GM12878 (cell line): Measurements from ENCODE around the gene USB1. TPM values are rescaled to one million over a fixed set of nuclear protein-coding genes. Genes with fewer than 3 reads are reported as not detected.

Experiments
- ATAC-seq: fragments of 200-7000 bp; cut with Tn5 transposase; 3 replicates; pipeline ENCODE4 v1.9.1; 2020; ENCODE audit warnings: mild to moderate bottlenecking, moderate library complexity
- BruUV-seq: library from RNA; stranded (reverse); fragments of 400-500 nt; replicated peaks from 2 replicates; lab custom pipeline; 2021; lab: Mats Ljungman, UMichigan
- CTCF ChIA-PET: fragments of 300-600 bp; sonication (Branson Sonifier 250); formaldehyde crosslinking; extraction: SDS; loops from one replicate; lab custom pipeline; 2021; ENCODE audit warnings: inconsistent platforms; lab: Yijun Ruan, JAX
- POLR2A ChIA-PET: fragments of 350-600 bp; formaldehyde crosslinking; extraction: SDS; loops from one replicate; lab custom pipeline; 2021; ENCODE audit warnings: inconsistent platforms; lab: Charles Lee
- RAD21 ChIA-PET: fragments of 300-600 bp; sonication (Branson Sonifier 250); formaldehyde crosslinking; loops from one replicate; lab custom pipeline; 2023; ENCODE audit warnings: antibody characterized with exemption; ENCODE audit not compliant: unreplicated experiment; lab: Charles Lee
- SMC1A ChIA-PET: fragments of 300-600 bp; sonication (Branson Sonifier 250); formaldehyde crosslinking; loops from one replicate; lab custom pipeline; 2023; ENCODE audit not compliant: unreplicated experiment, uncharacterized antibody; lab: Charles Lee
- DNase-seq: peaks from one replicate; pipeline ENCODE4 v3.0.0-alpha.2; 2011; ENCODE audit warnings: low read depth, low spot score
- FAIRE-seq: peaks from 3 replicates; lab custom pipeline; 2011; peaks lifted over from hg19 to GRCh38; lab: Jason Lieb, UNC
- H2AFZ ChIP-seq: 2 replicates; pipeline ENCODE4 v1.6.0; 2011; ENCODE audit warnings: low read depth, low read length, control low read depth; ENCODE audit not compliant: control insufficient read depth
- H3K27ac ChIP-seq: 2 replicates; pipeline ENCODE4 v1.5.1; 2011; ENCODE audit warnings: control low read depth; ENCODE audit not compliant: control insufficient read depth, insufficient read depth
- H3K27me3 ChIP-seq, 2 experiments: replicated peaks in 1 of 2; 2 replicates each; pipeline versions ENCODE4 v1.6.0 to v1.6.1; 2011; ENCODE audit warnings: low read length in 1 of 2; ENCODE audit not compliant: control insufficient read depth in 2 of 2, insufficient read depth in 2 of 2
- H3K36me3 ChIP-seq, 2 experiments: 2 replicates each; pipeline ENCODE4 v1.5.1; 2011; ENCODE audit warnings: low read length in 1 of 2; ENCODE audit not compliant: control insufficient read depth in 2 of 2, insufficient read depth in 2 of 2
- H3K4me1 ChIP-seq: 2 replicates; pipeline ENCODE4 v1.6.1; 2011; ENCODE audit warnings: mild to moderate bottlenecking, low read length, moderate library complexity, mixed read lengths; ENCODE audit not compliant: control insufficient read depth, insufficient read depth
- H3K4me2 ChIP-seq: 2 replicates; pipeline ENCODE4 v1.6.0; 2011; ENCODE audit warnings: control low read depth; ENCODE audit not compliant: control insufficient read depth, insufficient read depth
- H3K4me3 ChIP-seq: fragments of 200-600 bp; sonication (generic); 2 replicates; pipeline ENCODE4 v1.5.1; 2016
- H3K79me2 ChIP-seq: 2 replicates; pipeline ENCODE4 v1.6.0; 2011; ENCODE audit warnings: low read length; ENCODE audit not compliant: control insufficient read depth, insufficient read depth
- H3K9ac ChIP-seq: 2 replicates; pipeline ENCODE4 v1.8.0; 2011; ENCODE audit warnings: low read length, control low read depth, mixed read lengths; ENCODE audit not compliant: control insufficient read depth, insufficient read depth
- H3K9me3 ChIP-seq: replicated peaks from 3 replicates; pipeline ENCODE4 v1.5.1; 2011; ENCODE audit warnings: mild to moderate bottlenecking, low read length; ENCODE audit not compliant: control insufficient read depth, insufficient read depth
- H4K20me1 ChIP-seq: 2 replicates; pipeline ENCODE4 v1.6.0; 2011; ENCODE audit not compliant: control insufficient read depth, insufficient read depth
- CTCF ChIP-seq, 3 experiments: IDR thresholded peaks in 2 of 3; conservative IDR thresholded peaks in 1 of 3; 2 replicates each; pipeline ENCODE4 v1.5.1; 2011; ENCODE audit warnings: low read depth in 3 of 3, low read length in 3 of 3, mild to moderate bottlenecking in 3 of 3, control low read depth in 2 of 3, moderate library complexity in 2 of 3, inconsistent platforms in 1 of 3, mixed read lengths in 1 of 3; ENCODE audit not compliant: control insufficient read depth in 2 of 3, insufficient read depth in 1 of 3; ENCODE audit errors: extremely low read depth in 1 of 3
- SIX5 ChIP-seq: IDR thresholded peaks from 2 replicates; pipeline ENCODE4 v1.6.1; 2011; ENCODE audit warnings: mild to moderate bottlenecking, low read depth, low read length, moderate library complexity; ENCODE audit not compliant: severe bottlenecking
- SMARCA5 ChIP-seq: fragments of 450-650 bp; IDR thresholded peaks from 2 replicates; pipeline ENCODE4 v1.6.1; 2017; ENCODE audit warnings: mild to moderate bottlenecking
- SRF ChIP-seq, 2 experiments: IDR thresholded peaks; 2 replicates each; pipeline ENCODE4 v1.6.1; 2011; ENCODE audit warnings: low read depth in 2 of 2, low read length in 2 of 2, mild to moderate bottlenecking in 1 of 2, moderate library complexity in 1 of 2
- ZNF207 ChIP-seq: fragments of 450-650 bp; IDR thresholded peaks from 2 replicates; pipeline ENCODE4 v1.6.1; 2014; ENCODE audit warnings: antibody characterized with exemption, mild to moderate bottlenecking, borderline replicate concordance
- ZNF622 ChIP-seq: fragments of 450-650 bp; IDR thresholded peaks from 2 replicates; pipeline ENCODE4 v1.6.1; 2017; ENCODE audit warnings: mild to moderate bottlenecking, inconsistent platforms
- WGBS: methylation state at CpG from one replicate; pipeline ENCODE4 v1.1.6; 2016; ENCODE audit warnings: low lambda C conversion rate; ENCODE audit not compliant: insufficient replicate concordance, insufficient coverage; ENCODE audit errors: missing lambda C conversion rate; 5-methylcytosine and 5-hydroxymethylcytosine counted together
- in situ Hi-C: fragments of 300-500 bp; cut with MboI; formaldehyde crosslinking; loops from 9 replicates; pipeline ENCODE4 v1.14.3; 2018; ENCODE audit warnings: mixed read lengths
- intact Hi-C: fragments of 100-400 bp; cut with micrococcal nuclease; formaldehyde crosslinking; loops from one replicate; pipeline ENCODE4 v1.14.2; 2022; ENCODE audit not compliant: unreplicated experiment
- polyA plus RNA-seq, 11 experiments: library from polyadenylated mRNA; depleted of rRNA in 4 of 11; unstranded in 6 of 11; stranded (reverse) in 5 of 11; fragments of >200 nt; fragmentation: Nextera tagmentation in 4 of 11; fragmentation: Illumina TruSeq in 1 of 11; extraction: Ambion mirVana in 4 of 11; extraction: Trizol in 1 of 11; gene quantifications; 1 replicate in 1 of 11; 2 replicates in 10 of 11; pipeline versions ENCODE4 v1.2.1 to v1.2.3, GENCODE V29; 2011 to 2016; ENCODE audit warnings: inconsistent platforms in 2 of 11, missing spikeins in 2 of 11, low read depth in 1 of 11
- total RNA-seq, 4 experiments: library from RNA; depleted of rRNA in 3 of 4; stranded (reverse); fragments of >200 nt in 3 of 4; fragmentation: Illumina TruSeq in 1 of 4; extraction: Trizol in 1 of 4; gene quantifications; 2 replicates each; pipeline versions ENCODE4 v1.2.1 to v1.2.3, GENCODE V29; 2013 to 2021

Gene USB1
- total and polyA plus RNA-seq, 10 of the 15 experiments (the other 5 are each of a cell fraction or from before 2014, with no cell fraction given) = 7.9 to 72.2 (median 41.6) TPM

GRCh38 chr16:57964157-57964700, 37.0 kb upstream of the USB1 start:
- ATAC-seq = no peak
- in situ Hi-C loops = no loop called here
- Histone ChIP-seq H3K36me3 (no peaks in the 10 kb centered on the region), H3K79me2 (no peaks in the 10 kb centered on the region), H2AFZ (no peak overlapping the region), H3K4me2 (no peak overlapping the region), H3K4me1 (0 out of 2 replicates have a peak, but pooled peaks cover 2% of the 10 kb centered on the region), H3K4me3 (no peak overlapping the region), H3K9ac (no peak overlapping the region), H3K9me3 (no peaks in the 10 kb centered on the region), H3K27ac (no peak overlapping the region)
- FAIRE-seq = no peak
- intact Hi-C loops = no loop called here
- ChIA-PET POLR2A (no interaction called here), SMC1A (no interaction called here), RAD21 (no interaction called here), CTCF (no interaction called here)
- BruUV-seq = no TSS peak
- WGBS = 29% methylated on average over 9 of the region's 10 CpGs
- TF ChIP-seq SMARCA5 = no peak
- TF ChIP-seq CTCF (IDR thresholded peaks at IDR 0.05 in 2 of 3, conservative IDR thresholded peaks at IDR 0.05 in 1 of 3; ENCODE audit: control insufficient read depth in 2 of 3, extremely low read depth in 1 of 3, insufficient read depth in 1 of 3, low read depth in 3 of 3, low read length in 3 of 3) = no peak
- no peak for TF ChIP-seq SIX5
- TF ChIP-seq ZNF207 = no peak
- no peak for TF ChIP-seq ZNF622
- TF ChIP-seq SRF (IDR thresholded peaks at IDR 0.05; ENCODE audit: low read depth in 2 of 2, low read length in 2 of 2) = no peak
- TF ChIP-seq, all 136 proteins: peak for 0
- Histone ChIP-seq H4K20me1 (no peaks in the 10 kb centered on the region), H3K27me3 (no peaks in the 10 kb centered on the region)
- no peak for DNase-seq
